Nephron (organoid): ENCODE results near the gene GRIN2B.

Source experiments
- H3K27ac Mint-ChIP-seq, 3 experiments: 2 replicates each; pipeline ENCODE4 v1.8.0; 2020; ENCODE audit warnings: mixed read lengths in 3 of 3, mild to moderate bottlenecking in 2 of 3, moderate library complexity in 1 of 3
- H3K27me3 Mint-ChIP-seq: 2 replicates; pipeline ENCODE4 v1.8.0; 2021; ENCODE audit warnings: low read depth, mild to moderate bottlenecking, moderate library complexity, mixed read lengths
- H3K36me3 Mint-ChIP-seq: 2 replicates; pipeline ENCODE4 v1.8.0; 2020; ENCODE audit warnings: low read depth, mixed read lengths
- H3K4me1 Mint-ChIP-seq: 2 replicates; pipeline ENCODE4 v1.8.0; 2020; ENCODE audit warnings: mixed read lengths
- H3K4me3 Mint-ChIP-seq, 3 experiments: 2 replicates each; pipeline ENCODE4 v1.8.0; 2020; ENCODE audit warnings: mild to moderate bottlenecking in 3 of 3, mixed read lengths in 3 of 3, moderate library complexity in 2 of 3
- H3K9me3 Mint-ChIP-seq: 2 replicates; pipeline ENCODE4 v1.8.0; 2020; ENCODE audit warnings: mixed read lengths
- TF ChIP-seq, protein P1 (sequence below), 3 experiments: fragments of 200-600 bp; sonication (generic); IDR thresholded peaks; one replicate each; pipeline ENCODE4 v1.5.0; 2021; ENCODE audit warnings: antibody characterized with exemption in 3 of 3; ENCODE audit not compliant: unreplicated experiment in 3 of 3

Gene GRIN2B

DNA sequence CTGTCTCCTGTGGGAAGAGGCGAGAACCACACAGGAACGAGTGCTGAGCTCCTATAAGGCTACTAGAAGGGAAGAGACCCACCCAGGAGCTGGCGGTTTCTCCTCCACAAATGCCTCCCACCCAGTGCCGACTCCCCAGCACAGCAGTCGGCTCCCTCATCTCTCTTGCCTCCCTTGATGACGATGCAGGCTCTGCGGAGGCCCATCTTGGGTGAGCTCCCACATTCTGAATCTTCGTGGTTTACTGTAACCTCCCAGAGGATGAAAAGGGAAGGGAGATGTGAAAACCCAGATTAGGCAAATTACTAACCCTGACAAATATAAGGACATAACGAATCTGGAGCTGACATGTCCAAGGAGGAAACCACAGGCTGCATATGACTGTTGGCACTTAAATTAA is 23.8 kb downstream of the GRIN2B start:
- peak overlapping the region in 1 of 3 experiments; percentile 14 for H3K27ac Mint-ChIP-seq
- H3K4me1 Mint-ChIP-seq, result peaks cover 12% of the 10 kb centered on the region
- TF ChIP-seq, protein P1, sequence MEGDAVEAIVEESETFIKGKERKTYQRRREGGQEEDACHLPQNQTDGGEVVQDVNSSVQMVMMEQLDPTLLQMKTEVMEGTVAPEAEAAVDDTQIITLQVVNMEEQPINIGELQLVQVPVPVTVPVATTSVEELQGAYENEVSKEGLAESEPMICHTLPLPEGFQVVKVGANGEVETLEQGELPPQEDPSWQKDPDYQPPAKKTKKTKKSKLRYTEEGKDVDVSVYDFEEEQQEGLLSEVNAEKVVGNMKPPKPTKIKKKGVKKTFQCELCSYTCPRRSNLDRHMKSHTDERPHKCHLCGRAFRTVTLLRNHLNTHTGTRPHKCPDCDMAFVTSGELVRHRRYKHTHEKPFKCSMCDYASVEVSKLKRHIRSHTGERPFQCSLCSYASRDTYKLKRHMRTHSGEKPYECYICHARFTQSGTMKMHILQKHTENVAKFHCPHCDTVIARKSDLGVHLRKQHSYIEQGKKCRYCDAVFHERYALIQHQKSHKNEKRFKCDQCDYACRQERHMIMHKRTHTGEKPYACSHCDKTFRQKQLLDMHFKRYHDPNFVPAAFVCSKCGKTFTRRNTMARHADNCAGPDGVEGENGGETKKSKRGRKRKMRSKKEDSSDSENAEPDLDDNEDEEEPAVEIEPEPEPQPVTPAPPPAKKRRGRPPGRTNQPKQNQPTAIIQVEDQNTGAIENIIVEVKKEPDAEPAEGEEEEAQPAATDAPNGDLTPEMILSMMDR (IDR thresholded peaks at IDR 0.05; ENCODE audit: unreplicated experiment in 3 of 3), result no peak
- peaks cover 9% of the 10 kb centered on the region for H3K27me3 Mint-ChIP-seq
- no peaks in the 10 kb centered on the region for H3K9me3 Mint-ChIP-seq
- H3K36me3 Mint-ChIP-seq, result no peaks in the 10 kb centered on the region
- H3K4me3 Mint-ChIP-seq, result no peak overlapping the region

DNA sequence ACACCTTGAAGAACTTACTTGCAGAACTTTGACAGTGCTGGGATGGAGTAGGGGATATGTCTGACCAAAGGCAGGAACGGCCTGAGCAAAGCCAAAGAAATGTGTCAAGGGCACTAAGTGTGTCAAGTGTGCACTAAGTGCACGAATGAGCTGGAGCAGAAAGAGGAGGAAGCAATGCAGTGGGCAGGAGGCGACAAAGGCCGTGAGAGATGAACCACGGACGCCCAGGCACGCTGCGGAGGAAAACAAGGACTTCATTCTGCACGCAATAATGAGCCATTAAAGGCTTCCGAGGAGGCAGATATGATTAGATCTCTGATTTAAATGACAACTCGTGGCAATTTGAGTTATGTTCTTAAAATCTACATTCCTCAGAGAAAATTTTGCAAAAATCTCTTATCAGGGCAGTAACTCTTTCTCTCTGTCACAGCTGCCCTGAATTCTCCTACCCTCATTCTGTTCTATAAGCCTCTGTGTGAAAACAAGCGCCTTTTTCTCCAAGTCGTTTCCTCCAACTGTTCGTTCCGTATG is 25.3 kb downstream of the GRIN2B start:
- Mint-ChIP-seq H3K9me3 (no peaks in the 10 kb centered on the region), H3K36me3 (no peaks in the 10 kb centered on the region), H3K27ac (no peak overlapping the region), H3K4me3 (no peak overlapping the region), H3K4me1 (peaks cover 12% of the 10 kb centered on the region), H3K27me3 (peaks cover 9% of the 10 kb centered on the region)
- TF ChIP-seq, protein P1 (IDR thresholded peaks at IDR 0.05; ENCODE audit: unreplicated experiment in 3 of 3), result no peak

DNA sequence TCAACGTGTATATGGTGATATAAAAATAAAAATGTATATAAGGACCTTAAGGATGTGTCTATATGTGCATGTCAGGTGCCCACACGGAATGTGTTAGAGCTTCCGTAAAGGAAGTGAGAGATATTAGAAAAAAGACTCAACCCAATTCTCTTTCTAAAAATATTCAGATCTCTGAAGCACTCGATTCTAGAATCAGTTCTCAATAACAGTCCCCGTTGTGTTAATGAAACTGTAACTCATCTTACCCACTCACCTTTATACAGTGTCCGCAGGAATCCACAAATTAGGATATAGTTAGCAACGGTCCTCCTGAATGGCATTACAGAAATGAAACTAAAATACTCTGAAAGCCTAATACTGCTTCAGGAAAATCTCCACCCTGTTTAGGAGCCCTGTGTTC is 29.3 kb downstream of the GRIN2B start:
- no peak overlapping the region for H3K4me3 Mint-ChIP-seq
- TF ChIP-seq, protein P1 (IDR thresholded peaks at IDR 0.05; ENCODE audit: unreplicated experiment in 3 of 3), result no peak
- H3K36me3 Mint-ChIP-seq, result no peaks in the 10 kb centered on the region
- H3K27ac Mint-ChIP-seq, result no peak overlapping the region
- H3K4me1 Mint-ChIP-seq, result no peaks in the 10 kb centered on the region
- H3K9me3 Mint-ChIP-seq, result no peaks in the 10 kb centered on the region
- H3K27me3 Mint-ChIP-seq, result peaks cover 5% of the 10 kb centered on the region

- no peaks in the 10 kb centered on the region for H3K9me3 Mint-ChIP-seq
- no peaks in the 10 kb centered on the region for H3K27me3 Mint-ChIP-seq
- H3K27ac Mint-ChIP-seq, result no peak overlapping the region
- no peak overlapping the region for H3K4me3 Mint-ChIP-seq
- H3K36me3 Mint-ChIP-seq, result no peaks in the 10 kb centered on the region
- H3K4me1 Mint-ChIP-seq, result no peaks in the 10 kb centered on the region
- TF ChIP-seq, protein P1 (IDR thresholded peaks at IDR 0.05; ENCODE audit: unreplicated experiment in 3 of 3), result no peak
These were observed 30.9 kb downstream of the GRIN2B start for GRCh38 chr12:13950502-13950901.

- Mint-ChIP-seq H3K27me3 (no peaks in the 10 kb centered on the region), H3K36me3 (no peaks in the 10 kb centered on the region), H3K27ac (no peak overlapping the region), H3K9me3 (no peaks in the 10 kb centered on the region), H3K4me1 (no peaks in the 10 kb centered on the region), H3K4me3 (no peak overlapping the region)
- TF ChIP-seq, protein P1 (IDR thresholded peaks at IDR 0.05; ENCODE audit: unreplicated experiment in 3 of 3), result no peak
These were observed 32.8 kb downstream of the GRIN2B start for GRCh38 chr12:13948621-13949020.

DNA sequence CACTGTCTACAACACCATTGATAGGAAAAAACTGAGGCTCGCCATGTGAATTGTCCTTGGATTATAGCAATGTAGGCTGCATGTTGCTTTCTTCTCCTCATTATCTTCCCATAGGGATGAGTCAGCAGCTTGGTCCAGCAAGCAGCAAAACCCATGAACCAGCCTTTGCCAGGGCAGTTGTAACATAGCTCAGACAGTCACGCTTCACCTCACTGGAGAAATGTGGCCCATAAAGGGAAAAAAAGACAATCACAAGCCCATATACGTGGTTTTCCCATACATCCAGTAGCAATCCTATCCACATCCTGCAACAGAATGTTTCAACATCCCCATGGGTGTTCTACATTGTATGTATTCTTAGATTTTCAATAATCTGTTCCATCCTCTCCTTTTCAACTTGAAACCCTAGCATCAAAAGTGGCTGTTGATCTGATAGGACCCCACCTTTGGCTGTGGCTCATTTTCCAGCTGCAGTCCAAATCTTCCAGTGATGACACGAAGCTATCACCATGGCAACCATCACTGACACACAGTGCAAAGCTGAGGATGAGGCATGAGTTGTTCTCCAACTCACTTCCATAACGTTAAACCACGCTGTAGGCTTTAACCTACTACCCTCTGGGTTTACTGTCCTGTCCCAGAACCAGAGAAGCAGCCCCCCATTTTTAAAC is 34.0 kb downstream of the GRIN2B start:
- H3K36me3 Mint-ChIP-seq, result no peaks in the 10 kb centered on the region

More for the DNA sequence above, 34.0 kb downstream of the GRIN2B start:
- Mint-ChIP-seq H3K4me3 (no peak overlapping the region), H3K27me3 (no peaks in the 10 kb centered on the region), H3K27ac (peak overlapping the region in 2 of 3 experiments; percentile 34 to 80), H3K9me3 (no peaks in the 10 kb centered on the region), H3K4me1 (no peaks in the 10 kb centered on the region)
- TF ChIP-seq, protein P1 (IDR thresholded peaks at IDR 0.05; ENCODE audit: unreplicated experiment in 3 of 3), result no peak
